Epithelial cell of esophagus (primary cell): ENCODE results near the gene RNF150.

Source experiments
- DNase-seq: peaks from one replicate; pipeline ENCODE4 v3.0.0; 2010; ENCODE audit warnings: low read depth
- H3K4me3 ChIP-seq: 2 replicates; pipeline ENCODE4 v1.5.1; 2011; ENCODE audit warnings: mild to moderate bottlenecking, low read length, control low read depth
- CTCF ChIP-seq: IDR thresholded peaks from 2 replicates; pipeline ENCODE4 v1.5.1; 2011; ENCODE audit warnings: low read depth, mild to moderate bottlenecking, low read length, control low read depth, inconsistent platforms; ENCODE audit not compliant: insufficient read depth; ENCODE audit errors: missing control alignments

Gene RNF150

GRCh38 chr4:141130947-141131605 lies 2.2 kb downstream of the RNF150 start:
- DNase-seq: no peak
- no peak for TF ChIP-seq CTCF
- no peak overlapping the region for H3K4me3 ChIP-seq

GRCh38 chr4:141127884-141128283 lies 5.4 kb downstream of the RNF150 start:
- TF ChIP-seq CTCF: no peak
- DNase-seq: no peak
- H3K4me3 ChIP-seq: no peak overlapping the region

- no peak for DNase-seq
- TF ChIP-seq CTCF: no peak
- H3K4me3 ChIP-seq: no peak overlapping the region
Observed at GRCh38 chr4:141126769-141127168, 6.5 kb downstream of the RNF150 start.

GRCh38 chr4:141124224-141124623 lies 9.0 kb downstream of the RNF150 start:
- H3K4me3 ChIP-seq: no peak overlapping the region
- no peak for TF ChIP-seq CTCF
- no peak for DNase-seq

GRCh38 chr4:141121768-141122454 lies 11.4 kb downstream of the RNF150 start:
- H3K4me3 ChIP-seq: no peak overlapping the region
- no peak for DNase-seq
- no peak for TF ChIP-seq CTCF

DNA sequence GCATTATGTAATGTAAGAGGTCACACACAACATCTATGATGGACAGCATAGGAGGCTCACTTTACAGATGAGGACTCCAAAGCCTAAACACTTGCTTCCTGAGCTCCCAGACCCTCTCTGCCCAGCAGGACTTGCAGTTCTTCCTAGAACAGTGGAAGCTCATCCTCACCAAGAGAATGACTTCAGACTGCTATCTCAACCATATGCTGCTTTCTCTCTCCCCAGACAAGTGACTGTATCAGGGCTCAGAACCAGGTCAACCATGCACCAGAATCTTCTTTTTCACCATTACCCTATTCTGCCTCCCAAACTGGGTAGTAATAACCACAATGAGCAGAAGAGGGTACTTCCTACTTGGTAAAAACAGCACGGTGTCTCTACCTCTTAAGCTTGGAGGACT lies 12.2 kb downstream of the RNF150 start:
- no peak overlapping the region for H3K4me3 ChIP-seq
- no peak for DNase-seq
- TF ChIP-seq CTCF: no peak
